H9 (cell line): ENCODE results near the gene NSD1. TPM values are rescaled to one million over a fixed set of nuclear protein-coding genes. Genes with fewer than 3 reads are reported as not detected.

Experiments used
- DNase-seq: peaks from one replicate; pipeline ENCODE4 v3.0.0-alpha.2; 2017
- H2AFZ ChIP-seq: one replicate; pipeline ENCODE4 v1.6.1; 2013; ENCODE audit warnings: mild to moderate bottlenecking, low read length, control low read depth, moderate library complexity
- H2AK5ac ChIP-seq: 2 replicates; pipeline ENCODE4 v1.6.1; 2013; ENCODE audit warnings: low read length, control low read depth, mixed read lengths; ENCODE audit not compliant: insufficient read length
- H2BK120ac ChIP-seq: one replicate; pipeline ENCODE4 v1.6.1; 2013; ENCODE audit warnings: low read depth, mild to moderate bottlenecking, low read length, control low read depth, inconsistent platforms; ENCODE audit not compliant: poor library complexity, severe bottlenecking
- H2BK12ac ChIP-seq: 2 replicates; pipeline ENCODE4 v1.6.1; 2013; ENCODE audit warnings: low read length, control low read depth, mixed read lengths, low read depth; ENCODE audit not compliant: insufficient read length
- H2BK15ac ChIP-seq: 2 replicates; pipeline ENCODE4 v1.6.1; 2013; ENCODE audit warnings: low read depth, low read length, control low read depth
- H2BK20ac ChIP-seq: one replicate; pipeline ENCODE4 v1.6.1; 2013; ENCODE audit warnings: low read depth, mild to moderate bottlenecking, low read length, control low read depth, inconsistent platforms; ENCODE audit not compliant: poor library complexity, severe bottlenecking
- H2BK5ac ChIP-seq: 2 replicates; pipeline ENCODE4 v1.6.1; 2013; ENCODE audit warnings: low read length, control low read depth, mixed read lengths; ENCODE audit not compliant: insufficient read length
- H3K14ac ChIP-seq: 2 replicates; pipeline ENCODE4 v1.6.1; 2013; ENCODE audit warnings: low read length, control low read depth; ENCODE audit not compliant: insufficient read depth
- H3K18ac ChIP-seq: 2 replicates; pipeline ENCODE4 v1.6.1; 2013; ENCODE audit warnings: low read depth, mild to moderate bottlenecking, mixed read lengths, low read length, control low read depth; ENCODE audit not compliant: insufficient read length
- H3K23ac ChIP-seq: 2 replicates; pipeline ENCODE4 v1.6.1; 2013; ENCODE audit warnings: low read length, control low read depth, mixed read lengths, low read depth; ENCODE audit not compliant: insufficient read length
- H3K23me2 ChIP-seq: 2 replicates; pipeline ENCODE4 v1.6.1; 2013; ENCODE audit warnings: low read depth, mild to moderate bottlenecking, mixed read lengths, low read length, control low read depth; ENCODE audit not compliant: insufficient read length, poor library complexity, severe bottlenecking
- H3K27ac ChIP-seq: 2 replicates; pipeline ENCODE4 v1.5.1; 2013; ENCODE audit warnings: low read length, control low read depth, mixed read lengths, low read depth; ENCODE audit not compliant: insufficient read length
- H3K27me3 ChIP-seq: 2 replicates; pipeline ENCODE4 v1.6.1; 2013; ENCODE audit warnings: low read length, control low read depth, inconsistent platforms; ENCODE audit not compliant: insufficient read depth
- H3K4ac ChIP-seq: 2 replicates; pipeline ENCODE4 v1.6.1; 2013; ENCODE audit warnings: low read depth, mild to moderate bottlenecking, control low read depth, inconsistent platforms, low read length, moderate library complexity
- H3K4me1 ChIP-seq: 2 replicates; pipeline ENCODE4 v1.6.1; 2013; ENCODE audit warnings: low read length, control low read depth, inconsistent platforms; ENCODE audit not compliant: insufficient read depth
- H3K4me2 ChIP-seq: 2 replicates; pipeline ENCODE4 v1.6.1; 2013; ENCODE audit warnings: low read length, control low read depth, mixed read lengths; ENCODE audit not compliant: insufficient read length, insufficient read depth
- H3K56ac ChIP-seq: 2 replicates; pipeline ENCODE4 v1.6.1; 2013; ENCODE audit warnings: low read depth, mild to moderate bottlenecking, mixed read lengths, low read length, control low read depth; ENCODE audit not compliant: insufficient read length
- H3K79me1 ChIP-seq: 2 replicates; pipeline ENCODE4 v1.6.1; 2013; ENCODE audit warnings: low read depth, mild to moderate bottlenecking, moderate library complexity, low read length, control low read depth, inconsistent platforms; ENCODE audit not compliant: insufficient read depth, poor library complexity, severe bottlenecking
- H3K79me2 ChIP-seq: 2 replicates; pipeline ENCODE4 v1.6.1; 2013; ENCODE audit warnings: low read length, control low read depth, inconsistent platforms; ENCODE audit not compliant: insufficient read depth
- H3K9ac ChIP-seq: 2 replicates; pipeline ENCODE4 v1.6.1; 2013; ENCODE audit warnings: low read length, control low read depth, mixed read lengths; ENCODE audit not compliant: insufficient read length; ENCODE audit errors: extremely low read depth
- H3K9me3 ChIP-seq: one replicate; pipeline ENCODE4 v1.6.1; 2013; ENCODE audit warnings: low read depth, low read length, inconsistent platforms; ENCODE audit not compliant: control insufficient read depth
- H3T11ph ChIP-seq: one replicate; pipeline ENCODE4 v1.6.1; 2013; ENCODE audit warnings: mild to moderate bottlenecking, low read length, control low read depth, inconsistent platforms
- H4K20me1 ChIP-seq: one replicate; pipeline ENCODE4 v1.6.1; 2013; ENCODE audit not compliant: control insufficient read depth, insufficient read length, insufficient read depth
- H4K5ac ChIP-seq: 2 replicates; pipeline ENCODE4 v1.6.1; 2013; ENCODE audit warnings: low read depth, mild to moderate bottlenecking, mixed read lengths, low read length, control low read depth; ENCODE audit not compliant: insufficient read length
- H4K8ac ChIP-seq: replicated peaks from 2 replicates; pipeline ENCODE4 v1.6.1; 2013; ENCODE audit warnings: low read length, control low read depth, mixed read lengths, low read depth; ENCODE audit not compliant: insufficient read length
- H4K91ac ChIP-seq: 2 replicates; pipeline ENCODE4 v1.6.1; 2013; ENCODE audit warnings: low read depth, mild to moderate bottlenecking, moderate library complexity, mixed read lengths, low read length, control low read depth; ENCODE audit not compliant: insufficient read length
- H3K27ac Mint-ChIP-seq, 3 experiments: 2 replicates in 2 of 3; 3 replicates in 1 of 3; pipeline ENCODE4 v1.8.0; 2020 to 2021; ENCODE audit warnings: mixed read lengths in 3 of 3, mild to moderate bottlenecking in 1 of 3, moderate library complexity in 1 of 3
- H3K27me3 Mint-ChIP-seq: 2 replicates; pipeline ENCODE4 v1.8.0; 2021; ENCODE audit warnings: low read depth, mild to moderate bottlenecking, moderate library complexity, mixed read lengths
- H3K36me3 Mint-ChIP-seq, 3 experiments: 2 replicates in 2 of 3; 3 replicates in 1 of 3; pipeline ENCODE4 v1.8.0; 2020 to 2021; ENCODE audit warnings: low read depth in 3 of 3, mixed read lengths in 3 of 3; ENCODE audit not compliant: insufficient read depth in 1 of 3
- H3K4me1 Mint-ChIP-seq, 2 experiments: 2 replicates each; pipeline ENCODE4 v1.8.0; 2020; ENCODE audit warnings: mixed read lengths in 2 of 2
- H3K4me3 Mint-ChIP-seq, 2 experiments: 2 replicates in 1 of 2; 3 replicates in 1 of 2; pipeline ENCODE4 v1.8.0; 2020 to 2021; ENCODE audit warnings: mild to moderate bottlenecking in 2 of 2, mixed read lengths in 2 of 2, moderate library complexity in 1 of 2
- H3K9me3 Mint-ChIP-seq, 2 experiments: 2 replicates in 1 of 2; 3 replicates in 1 of 2; pipeline ENCODE4 v1.8.0; 2020; ENCODE audit warnings: mild to moderate bottlenecking in 2 of 2, mixed read lengths in 2 of 2, moderate library complexity in 1 of 2
- WGBS: extraction: QIAGEN DNeasy Blood & Tissue Kit; methylation state at CpG from one replicate; pipeline ENCODE4 v1.1.7; 2013; ENCODE audit warnings: missing lambda C conversion rate, low lambda C conversion rate, mixed read lengths; ENCODE audit not compliant: insufficient read length; ENCODE audit errors: extremely low coverage; 5-methylcytosine and 5-hydroxymethylcytosine counted together
- total RNA-seq: library from RNA; stranded (reverse); gene quantifications from 2 replicates; pipeline ENCODE4 v1.2.1, GENCODE V29; 2021
- TF ChIP-seq, protein P1 (sequence below): fragments of 200-600 bp; sonication (generic); conservative IDR thresholded peaks from 3 replicates; pipeline ENCODE4 v1.8.0; 2021; ENCODE audit warnings: antibody characterized with exemption, mild to moderate bottlenecking

NSD1 gene
- total RNA-seq, 1 experiment from 2014 or later: 213 TPM

DNA sequence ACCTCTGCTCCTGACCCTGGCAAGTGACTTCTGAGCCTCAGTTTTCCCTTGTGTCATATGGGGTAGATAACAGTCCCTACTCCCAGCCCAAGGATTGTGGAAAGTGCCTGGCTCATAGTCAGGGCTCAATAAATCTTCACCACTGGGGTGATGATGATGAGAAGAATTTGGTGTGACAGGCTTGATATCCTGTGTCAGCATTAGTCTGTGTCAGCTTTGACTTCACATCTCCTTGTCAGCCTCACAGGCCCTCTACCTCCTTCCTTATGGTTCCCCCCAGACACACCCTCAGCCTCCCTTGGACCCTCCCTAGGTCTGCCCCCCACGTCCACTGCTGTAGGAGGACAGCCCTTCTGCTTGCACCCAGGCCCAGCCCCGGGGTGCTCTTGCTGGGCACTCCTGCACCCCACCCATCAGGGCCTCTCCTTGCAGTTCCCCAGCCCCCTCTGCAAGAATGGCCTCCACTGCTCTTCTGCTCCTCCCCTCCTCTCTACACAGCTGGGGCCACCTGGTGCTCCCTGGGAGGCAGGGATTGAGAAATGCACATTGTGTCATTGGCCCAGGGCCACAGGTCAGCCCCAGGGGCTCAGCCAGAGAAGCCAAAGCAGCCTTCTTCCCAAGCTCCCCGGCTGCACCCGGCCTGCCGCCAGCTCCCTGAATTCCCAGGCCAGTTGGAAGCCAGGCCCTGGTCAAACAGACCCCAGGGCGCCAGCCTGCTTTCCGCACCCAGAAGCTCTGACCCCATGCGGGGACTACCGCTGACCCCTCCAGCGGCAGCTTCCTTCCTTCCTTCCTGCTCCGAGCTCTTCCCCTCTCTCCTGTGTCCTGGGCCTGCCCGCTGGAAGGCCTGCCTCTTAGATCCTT, 39.1 kb upstream of the NSD1 start:
- TF ChIP-seq, protein P1, sequence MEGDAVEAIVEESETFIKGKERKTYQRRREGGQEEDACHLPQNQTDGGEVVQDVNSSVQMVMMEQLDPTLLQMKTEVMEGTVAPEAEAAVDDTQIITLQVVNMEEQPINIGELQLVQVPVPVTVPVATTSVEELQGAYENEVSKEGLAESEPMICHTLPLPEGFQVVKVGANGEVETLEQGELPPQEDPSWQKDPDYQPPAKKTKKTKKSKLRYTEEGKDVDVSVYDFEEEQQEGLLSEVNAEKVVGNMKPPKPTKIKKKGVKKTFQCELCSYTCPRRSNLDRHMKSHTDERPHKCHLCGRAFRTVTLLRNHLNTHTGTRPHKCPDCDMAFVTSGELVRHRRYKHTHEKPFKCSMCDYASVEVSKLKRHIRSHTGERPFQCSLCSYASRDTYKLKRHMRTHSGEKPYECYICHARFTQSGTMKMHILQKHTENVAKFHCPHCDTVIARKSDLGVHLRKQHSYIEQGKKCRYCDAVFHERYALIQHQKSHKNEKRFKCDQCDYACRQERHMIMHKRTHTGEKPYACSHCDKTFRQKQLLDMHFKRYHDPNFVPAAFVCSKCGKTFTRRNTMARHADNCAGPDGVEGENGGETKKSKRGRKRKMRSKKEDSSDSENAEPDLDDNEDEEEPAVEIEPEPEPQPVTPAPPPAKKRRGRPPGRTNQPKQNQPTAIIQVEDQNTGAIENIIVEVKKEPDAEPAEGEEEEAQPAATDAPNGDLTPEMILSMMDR: no peak
- no peaks in the 10 kb centered on the region for H3K9me3 Mint-ChIP-seq
- H3K27ac Mint-ChIP-seq: peak overlapping the region in 2 of 3 experiments; percentile 31 to 68; a peak in 2 of 7 replicates
- H2BK20ac ChIP-seq: no peak overlapping the region
- no peak overlapping the region; a peak in 1 of 5 replicates for H3K4me3 Mint-ChIP-seq
- H2BK12ac ChIP-seq: no peak overlapping the region
- H3K4me2 ChIP-seq: no peak overlapping the region
- no peak overlapping the region for H2BK5ac ChIP-seq
- no peaks in the 10 kb centered on the region for H3K23me2 ChIP-seq
- H3K56ac ChIP-seq: no peak overlapping the region
- H4K20me1 ChIP-seq: no peaks in the 10 kb centered on the region
- H3K4me1 Mint-ChIP-seq: peaks cover 9 to 18% of the 10 kb centered on the region in 2 experiments
- H3K27me3 Mint-ChIP-seq: no peaks in the 10 kb centered on the region
- no peak overlapping the region for H2AFZ ChIP-seq
- no peaks in the 10 kb centered on the region for H3K79me2 ChIP-seq
- H3T11ph ChIP-seq: no peak overlapping the region
- no peak overlapping the region for H3K18ac ChIP-seq
- no peaks in the 10 kb centered on the region for H3K27me3 ChIP-seq
- H2AK5ac ChIP-seq: no peak overlapping the region
- H4K5ac ChIP-seq: no peak overlapping the region
- no peaks in the 10 kb centered on the region for H3K79me1 ChIP-seq
- H3K4me1 ChIP-seq: peaks cover 3% of the 10 kb centered on the region; the same call in 1 of the 2 replicates
- H3K23ac ChIP-seq: no peak overlapping the region
- no peak overlapping the region for H4K91ac ChIP-seq
- H3K9ac ChIP-seq: no peak overlapping the region
- H3K27ac ChIP-seq: no peak overlapping the region
- peaks cover 26 to 54% (median 44%) of the 10 kb centered on the region in 3 experiments; a peak in 6 of 7 replicates for H3K36me3 Mint-ChIP-seq
- no peak overlapping the region for H3K14ac ChIP-seq
- H3K9me3 ChIP-seq: no peaks in the 10 kb centered on the region
- H4K8ac ChIP-seq: no peak overlapping the region
- H2BK120ac ChIP-seq: no peak overlapping the region
- no peak overlapping the region for H2BK15ac ChIP-seq
- no peak overlapping the region for H3K4ac ChIP-seq
- WGBS: no CpG with 5 or more reads among the region's 12 CpGs
- no peak for DNase-seq
